HG03432 (cell line): ENCODE data around the gene GRM6.

ENCODE experiments used
- ATAC-seq: cut with Tn5 transposase; IDR thresholded peaks from one replicate; pipeline ENCODE4 v1.9.1; 2021; ENCODE audit warnings: mild to moderate bottlenecking, moderate library complexity; ENCODE audit not compliant: unreplicated experiment

GRM6 gene

GRCh38 chr5:178984145-178985072 lies 10.7 kb downstream of the GRM6 start:
- ATAC-seq: no peak

GRCh38 chr5:178983728-178984127 lies 11.4 kb downstream of the GRM6 start:
- ATAC-seq: no peak

- ATAC-seq: no peak
Measured at GRCh38 chr5:178982941-178983340, 12.2 kb downstream of the GRM6 start.

GRCh38 chr5:178981381-178981780 lies 13.7 kb downstream of the GRM6 start:
- no peak for ATAC-seq

GRCh38 chr5:178965465-178966055 lies 29.6 kb downstream of the GRM6 start:
- no peak for ATAC-seq

GRCh38 chr5:178941361-178941760 lies 53.8 kb downstream of the GRM6 start:
- ATAC-seq: no peak

GRCh38 chr5:178940569-178941360 lies 54.4 kb downstream of the GRM6 start, which contains the start of gene ZNF454:
ZNF454 (plus strand) TSS chr5:178941198; CDS start chr5:178942792, 1,594 bp downstream.
- ATAC-seq: no peak

- no peak for ATAC-seq
Measured at GRCh38 chr5:178931846-178932760, 63.0 kb downstream of the GRM6 start.
